ENCODE measurements around the gene INAFM1. TPM values are rescaled to one million over a fixed set of nuclear protein-coding genes. Genes with fewer than 3 reads are reported as not detected.

The INAFM1 gene
- total RNA-seq, 3 donors from 2014 or later (not counting 1 experiment from before 2014, with no cell fraction given): 9.1 to 10.3 (median 9.5) TPM

GRCh38 chr19:47324502-47324901 is 49.8 kb downstream of the INAFM1 start:
- peaks cover 0 to 17% of the 10 kb centered on the region in 2 donors for H3K27me3 Mint-ChIP-seq (ENCODE audit: low read depth in 2 of 2)
- H3K27ac ChIP-seq (ENCODE audit: low read length): no peak overlapping the region
- no peaks in the 10 kb centered on the region for H3K9me3 ChIP-seq (ENCODE audit: control insufficient read depth, insufficient read depth, low read length)
- WGBS (ENCODE audit: insufficient coverage): 41% methylated on average over 9 of the region's 9 CpGs
- peaks cover 2% of the 10 kb centered on the region for H3K4me1 ChIP-seq (ENCODE audit: control insufficient read depth, insufficient read depth, low read length)
- H3K36me3 ChIP-seq (ENCODE audit: control insufficient read depth, insufficient read depth, low read length): no peaks in the 10 kb centered on the region
- H3K27me3 ChIP-seq (ENCODE audit: control insufficient read depth, insufficient read depth, low read length): peaks cover 3% of the 10 kb centered on the region
- ATAC-seq: peak in 2 of 3 donors; percentile 34 to 62
- no peaks in the 10 kb centered on the region for H3K36me3 Mint-ChIP-seq
- no peak overlapping the region for H3K4me3 ChIP-seq (ENCODE audit: low read length)
- intact Hi-C loops (cut with micrococcal nuclease): no loop called here
- H3K4me3 Mint-ChIP-seq: no peak overlapping the region
- no peaks in the 10 kb centered on the region for H3K9me3 Mint-ChIP-seq
- no peak for DNase-seq
- no peaks in the 10 kb centered on the region for H3K4me1 Mint-ChIP-seq
- no peak overlapping the region for H3K27ac Mint-ChIP-seq
- TF ChIP-seq CTCF (IDR thresholded peaks at IDR 0.05): no peak

Other genes with a start within 250 kb of the INAFM1 start
- gene TMEM160, start 226.3 kb upstream of the INAFM1 start, total RNA-seq: 10 to 100 TPM; 29.1 to 35.5 (median 31.3) TPM
- gene ZC3H4, start 161.1 kb upstream of the INAFM1 start, total RNA-seq: 10 to 100 TPM; 71.2 to 75.3 (median 73.3) TPM
- gene SAE1, start 144.1 kb upstream of the INAFM1 start, total RNA-seq: 10 to 100 TPM; 42.5 to 49.3 (median 46.0) TPM
- 10 to 100 TPM; 39.9 to 45.1 (median 43.9) TPM for gene BBC3, start 43.7 kb upstream of the INAFM1 start, total RNA-seq
- gene CCDC9, start 18.4 kb upstream of the INAFM1 start, total RNA-seq: 10 to 100 TPM; 49.6 to 55.8 (median 55.4) TPM
- 10 to 100 TPM; 11.4 to 42.7 (median 28.7) TPM for gene C5AR1, start 35.0 kb downstream of the INAFM1 start, total RNA-seq
- 10 to 100 TPM in 1 of 3 donors, 1 to 10 TPM in 2; 4.3 to 15.5 (median 8.3) TPM for gene C5AR2, start 57.3 kb downstream of the INAFM1 start, total RNA-seq
- gene DHX34, start 74.4 kb downstream of the INAFM1 start, total RNA-seq: 10 to 100 TPM; 19.8 to 25.9 (median 20.0) TPM
- not detected for gene MEIS3, start 144.6 kb downstream of the INAFM1 start, total RNA-seq
- gene SLC8A2, start 197.0 kb downstream of the INAFM1 start, total RNA-seq: under 1 TPM in 1 of 3 donors, not detected in 2; 0.20 TPM
- gene KPTN, start 209.3 kb downstream of the INAFM1 start, total RNA-seq: 1 to 10 TPM; 3.0 to 4.2 (median 3.6) TPM
- 100 to 1,000 TPM; 192 to 215 (median 192) TPM for gene NAPA, start 240.2 kb downstream of the INAFM1 start, total RNA-seq